ENCODE measurements around the gene SMIM24.

SMIM24 gene

DNA sequence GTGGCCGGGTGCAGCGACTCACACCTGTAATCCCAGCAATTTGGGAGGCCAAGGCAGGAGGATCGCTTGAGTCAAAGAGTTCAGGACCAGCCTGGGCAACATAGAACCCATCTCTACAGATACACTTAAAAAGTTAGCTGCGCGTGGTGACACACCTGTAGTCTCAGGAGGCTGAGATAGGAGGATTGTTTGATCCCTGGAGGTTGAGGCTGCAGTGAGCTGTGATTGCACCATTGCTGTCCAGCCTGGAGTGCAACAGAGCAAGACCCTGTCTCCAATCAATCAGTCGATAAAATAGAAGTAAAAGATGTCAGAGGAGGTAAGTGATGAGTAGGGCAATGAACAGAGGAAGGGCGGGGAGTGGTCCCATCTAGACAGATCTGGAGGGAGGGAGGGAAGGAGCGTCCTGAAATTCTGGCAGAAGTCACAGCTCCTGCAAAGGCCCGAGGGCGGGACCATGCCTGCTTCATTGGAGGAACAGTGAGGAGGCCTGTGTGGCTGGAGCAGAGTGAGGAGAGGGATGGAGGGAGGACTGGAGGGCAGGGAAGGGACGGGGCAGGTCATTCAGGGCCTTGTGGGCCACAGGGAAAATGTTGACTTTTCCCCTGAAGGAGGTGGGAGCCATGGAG lies 9.7 kb downstream of the SMIM24 start:
- DNase-seq, result no peak

DNA sequence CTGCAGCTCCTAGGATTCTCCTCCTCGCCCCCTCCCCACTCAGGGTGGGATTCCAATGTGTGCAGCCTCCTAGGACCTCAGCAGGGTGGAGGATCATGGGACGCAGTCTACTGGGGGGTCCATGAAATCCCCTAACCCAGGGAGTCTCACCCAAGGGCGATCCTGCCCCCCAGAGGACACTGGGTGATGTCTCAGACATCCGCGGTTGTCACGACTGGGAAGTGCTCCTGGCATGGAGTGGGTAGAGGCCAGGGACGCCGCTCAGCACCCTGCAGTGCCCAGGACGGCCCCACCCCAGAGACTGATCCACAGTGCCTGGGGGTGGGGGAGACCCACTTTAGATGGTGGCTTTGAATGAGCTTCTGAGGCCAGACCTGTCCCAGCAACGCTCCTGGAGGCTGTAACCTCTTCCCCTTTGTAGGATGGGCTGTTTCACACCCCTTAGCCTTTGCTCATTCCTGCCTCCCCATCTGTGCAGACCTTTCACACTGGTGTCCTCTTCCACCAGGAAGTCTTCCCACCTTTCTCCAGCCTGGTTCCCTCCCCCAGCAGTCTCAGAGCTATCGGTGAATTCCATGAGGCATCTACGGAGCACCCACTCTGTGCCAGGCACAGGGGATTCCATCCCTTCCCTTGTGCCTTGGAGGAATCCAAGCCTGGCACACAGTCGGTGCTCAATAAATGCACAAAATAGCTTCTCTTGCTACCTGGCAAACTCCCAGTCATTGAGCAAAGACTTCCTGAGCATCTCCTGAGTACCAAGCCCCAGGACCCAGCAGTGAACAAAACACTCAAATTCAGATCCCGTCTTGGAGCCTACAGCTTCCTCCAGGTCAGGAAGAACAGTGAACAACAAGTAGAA lies 10.5 kb downstream of the SMIM24 start:
- DNase-seq, result no peak

DNA sequence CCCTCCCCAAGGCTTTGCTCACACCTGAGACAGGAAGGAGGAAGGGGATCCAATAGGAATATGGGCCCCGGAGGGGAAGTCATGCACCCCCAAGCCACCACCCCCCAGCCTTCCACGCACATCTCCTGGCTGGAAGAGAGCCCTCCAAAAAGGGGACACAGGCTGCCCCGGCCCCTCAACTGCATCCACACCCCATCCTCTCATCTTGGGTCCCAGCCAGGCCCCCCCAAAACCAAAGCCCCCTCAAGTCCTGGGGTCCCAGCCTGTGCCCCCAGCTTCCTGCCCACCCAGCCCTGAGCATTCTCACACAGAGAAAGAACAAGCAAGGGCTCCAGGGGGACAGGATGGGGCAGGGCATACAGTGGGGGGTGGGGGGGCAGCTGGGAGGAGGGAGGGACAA lies 12.1 kb downstream of the SMIM24 start:
- DNase-seq, result no peak

DNA sequence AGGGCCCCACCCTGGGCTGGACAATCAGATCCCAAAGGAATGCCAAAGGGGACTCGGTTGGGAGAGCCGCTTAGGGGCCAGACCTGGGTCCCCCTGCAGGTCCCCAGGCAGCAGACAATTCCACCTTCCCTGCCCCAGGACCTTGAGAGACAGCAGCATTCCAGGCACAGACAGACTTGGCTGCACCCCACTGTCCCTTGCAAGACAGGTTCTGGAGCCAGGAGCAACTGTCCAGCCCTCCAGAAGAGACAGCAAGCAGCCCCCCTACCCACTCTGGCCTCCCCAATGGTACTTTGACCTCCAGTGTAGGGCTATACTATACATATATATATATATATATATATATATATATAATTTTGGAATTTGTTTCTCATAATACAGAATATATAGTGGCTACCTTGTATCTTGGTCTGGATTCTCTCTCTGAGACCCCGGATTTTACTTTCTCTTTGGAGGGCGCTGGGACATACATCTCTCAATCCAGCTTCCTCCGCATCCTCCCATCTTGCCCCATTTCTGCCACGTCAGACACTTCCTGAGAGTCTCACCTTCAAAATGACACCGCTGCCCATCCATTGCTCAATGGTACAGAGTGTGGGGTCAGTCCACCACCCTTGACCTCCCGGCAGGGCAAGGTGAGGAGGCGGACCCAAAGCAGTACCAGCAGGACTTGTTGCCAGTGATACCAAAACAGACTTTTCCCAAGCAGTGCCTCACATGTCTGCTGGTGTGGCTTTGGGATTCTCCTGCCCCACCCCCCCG lies 12.7 kb downstream of the SMIM24 start:
- DNase-seq, result no peak

DNA sequence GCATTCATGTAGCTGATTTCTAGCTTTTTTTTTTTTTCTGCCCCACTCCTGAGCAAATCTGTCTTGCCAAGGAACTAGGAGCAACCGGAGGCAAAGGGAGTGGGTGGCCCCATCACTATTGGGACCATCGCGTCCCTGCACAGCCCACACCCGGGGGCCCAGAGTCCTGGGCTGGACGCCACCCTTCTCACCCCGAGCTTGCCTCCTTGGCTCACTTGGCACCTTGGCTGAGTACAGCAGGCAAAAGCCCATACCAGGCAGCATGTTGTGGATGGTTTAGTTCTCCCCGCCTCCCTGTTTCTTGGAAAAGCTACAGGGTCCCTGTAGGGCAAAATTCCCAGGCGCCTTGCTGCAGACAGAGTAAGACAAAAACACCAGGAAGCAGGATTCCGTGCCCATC lies 13.7 kb downstream of the SMIM24 start:
- DNase-seq, result no peak

DNA sequence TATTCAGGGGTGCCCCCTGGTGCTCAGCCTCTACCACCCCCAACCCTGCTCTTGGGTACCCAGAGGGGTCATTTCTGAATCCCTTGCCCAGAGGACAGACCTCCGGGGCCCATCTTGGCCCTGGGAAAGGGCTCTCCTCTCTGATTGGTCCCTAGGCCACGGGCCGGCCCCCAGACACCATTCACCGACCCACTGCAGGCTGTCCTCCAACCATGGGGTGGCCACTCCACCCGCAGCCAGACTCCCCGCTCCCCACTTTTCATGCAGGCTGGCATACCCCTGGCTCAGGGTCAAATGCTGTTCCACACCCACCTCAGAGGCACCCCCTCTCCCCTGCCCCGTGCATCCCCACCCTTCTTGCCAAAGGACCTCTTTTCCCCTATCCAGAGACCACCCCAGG lies 14.8 kb downstream of the SMIM24 start:
- DNase-seq, result no peak

DNA sequence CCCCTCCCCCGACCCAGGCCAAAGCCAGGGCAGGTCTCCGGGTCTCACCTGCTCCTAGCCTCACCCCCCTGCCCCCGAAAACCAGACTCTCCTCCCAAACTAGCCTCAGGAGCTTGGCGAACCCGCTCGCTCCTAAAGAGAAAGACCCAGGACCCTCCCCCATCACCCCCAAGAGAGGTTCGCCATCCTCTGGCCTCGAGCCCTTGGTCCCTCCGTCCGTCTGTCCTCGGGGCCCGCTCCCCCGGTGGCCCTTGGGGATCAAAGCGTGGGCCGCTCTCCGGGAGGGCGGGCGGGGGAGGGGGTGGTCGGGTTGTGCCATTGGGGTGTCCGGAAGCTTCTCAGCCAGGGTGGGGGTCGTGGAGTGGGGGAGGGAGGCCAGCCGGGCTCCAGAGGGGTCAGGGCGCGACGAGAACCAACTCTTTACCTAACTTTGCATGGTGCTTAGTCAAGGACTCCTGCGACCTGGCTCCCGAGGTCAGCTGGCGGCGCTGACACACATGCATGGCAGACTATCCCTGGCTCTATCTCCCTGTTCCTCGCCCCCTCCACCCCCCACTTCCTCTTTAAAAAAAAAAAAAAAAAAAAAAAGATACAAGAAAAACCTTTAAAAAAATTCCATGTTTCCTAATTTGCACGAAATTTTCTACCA lies 15.6 kb downstream of the SMIM24 start:
- no peak for DNase-seq

DNA sequence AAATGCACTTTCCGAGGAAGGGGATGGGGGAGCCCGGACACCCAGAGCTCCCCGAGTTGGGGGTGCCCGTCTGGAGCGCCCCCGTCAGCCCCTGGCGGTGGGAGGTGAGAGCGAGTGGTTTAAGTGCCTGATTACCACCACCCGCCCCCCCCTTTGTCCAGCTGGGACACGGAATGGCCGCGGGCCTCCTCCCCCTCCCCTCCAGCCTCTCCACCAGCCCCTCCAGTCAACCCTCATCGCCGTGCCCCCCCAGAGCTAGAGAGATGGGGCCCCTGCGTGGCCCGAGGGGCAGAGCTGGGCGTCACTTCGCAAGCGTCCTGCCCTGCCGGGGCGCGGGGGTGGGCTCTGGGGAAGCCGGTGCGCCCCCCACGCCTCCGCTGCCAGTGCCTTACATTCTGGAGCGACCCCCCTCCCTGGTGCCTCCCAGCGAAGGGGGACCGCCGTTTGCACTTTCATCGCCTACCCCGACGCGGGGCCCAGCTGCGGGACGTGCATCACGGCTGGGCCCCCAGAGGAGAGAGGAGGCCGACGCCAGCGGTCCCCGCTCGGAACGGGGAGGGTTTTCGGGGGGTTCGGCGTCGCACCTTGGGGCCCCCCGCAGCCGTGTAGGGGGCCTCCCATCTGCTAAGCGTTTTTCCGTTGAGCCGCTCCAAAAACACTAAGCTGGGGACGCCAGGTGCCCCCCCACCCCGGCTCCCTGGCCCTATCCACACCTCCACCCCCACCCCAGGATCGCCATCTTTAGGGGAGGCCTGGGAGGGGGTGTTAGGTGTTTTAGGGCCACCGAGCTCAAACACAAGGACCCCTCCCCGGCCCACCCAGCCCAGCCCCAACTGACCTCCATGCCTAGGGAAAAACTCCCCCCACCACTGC lies 16.4 kb downstream of the SMIM24 start:
- no peak for DNase-seq

DNA sequence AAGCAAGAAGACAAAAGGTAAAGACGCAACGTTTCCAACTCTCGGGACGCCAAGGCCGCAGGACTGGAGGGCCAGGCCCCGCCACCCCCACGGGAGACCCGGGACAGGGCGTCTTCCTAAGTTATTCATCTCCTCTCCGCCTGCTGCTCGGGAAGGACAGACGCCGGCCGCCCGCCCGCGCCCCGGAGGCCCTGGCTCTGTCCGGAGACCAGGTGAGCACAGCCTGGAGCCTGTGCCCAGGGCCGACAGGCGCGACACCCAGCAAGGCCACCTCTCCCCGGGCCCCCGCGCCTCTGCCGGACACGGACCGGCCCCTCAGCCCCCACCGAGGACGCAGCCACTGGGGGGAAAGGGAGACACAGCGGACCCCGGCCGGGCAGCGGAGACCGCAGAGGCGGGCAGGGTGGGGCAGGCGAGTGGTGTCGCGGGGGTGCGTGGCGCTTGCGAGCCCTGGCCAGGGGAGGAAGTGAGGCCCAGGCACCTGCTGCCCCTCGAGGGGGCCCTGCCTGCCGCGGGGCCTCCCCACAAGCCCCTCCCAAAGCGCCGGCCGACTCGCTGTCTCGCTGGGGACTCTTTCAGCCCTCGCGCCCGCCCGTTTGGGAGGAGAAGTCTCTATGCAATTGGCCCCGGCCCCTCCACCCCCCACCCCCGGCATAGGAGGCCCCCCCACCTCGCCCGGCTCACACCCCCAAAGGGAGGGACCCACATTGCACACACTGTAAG lies 17.2 kb downstream of the SMIM24 start:
- no peak for DNase-seq

DNA sequence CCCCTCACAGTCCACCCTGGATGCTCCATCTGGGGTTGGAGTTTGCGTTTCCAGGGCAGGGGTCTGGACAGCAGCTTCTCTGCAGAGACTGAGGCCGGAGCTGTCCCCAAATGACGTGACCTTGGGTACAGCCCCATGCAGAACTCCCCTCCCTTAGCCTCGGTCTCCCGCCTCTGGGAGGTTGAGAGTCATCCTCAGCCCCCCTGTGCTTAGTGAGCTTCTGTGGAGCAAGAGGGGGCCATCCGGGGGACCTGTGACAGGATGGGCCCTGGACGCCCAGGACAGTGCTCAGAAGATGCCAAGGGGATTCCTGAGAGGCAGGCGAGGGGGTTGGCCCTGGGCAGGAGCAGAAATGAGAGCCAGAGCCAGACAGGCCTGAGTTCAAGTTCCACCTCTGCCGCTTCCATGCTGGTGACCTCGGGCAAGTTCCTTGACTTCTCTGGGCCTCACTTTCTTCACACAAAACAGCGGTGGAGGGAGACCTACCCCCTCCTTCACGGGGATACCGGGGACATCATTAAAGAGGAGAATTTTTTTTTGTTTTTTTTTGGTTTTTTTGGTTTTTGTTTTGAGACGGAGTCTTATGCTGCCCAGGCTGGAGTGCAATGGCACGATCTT lies 20.3 kb downstream of the SMIM24 start:
- no peak for DNase-seq

DNA sequence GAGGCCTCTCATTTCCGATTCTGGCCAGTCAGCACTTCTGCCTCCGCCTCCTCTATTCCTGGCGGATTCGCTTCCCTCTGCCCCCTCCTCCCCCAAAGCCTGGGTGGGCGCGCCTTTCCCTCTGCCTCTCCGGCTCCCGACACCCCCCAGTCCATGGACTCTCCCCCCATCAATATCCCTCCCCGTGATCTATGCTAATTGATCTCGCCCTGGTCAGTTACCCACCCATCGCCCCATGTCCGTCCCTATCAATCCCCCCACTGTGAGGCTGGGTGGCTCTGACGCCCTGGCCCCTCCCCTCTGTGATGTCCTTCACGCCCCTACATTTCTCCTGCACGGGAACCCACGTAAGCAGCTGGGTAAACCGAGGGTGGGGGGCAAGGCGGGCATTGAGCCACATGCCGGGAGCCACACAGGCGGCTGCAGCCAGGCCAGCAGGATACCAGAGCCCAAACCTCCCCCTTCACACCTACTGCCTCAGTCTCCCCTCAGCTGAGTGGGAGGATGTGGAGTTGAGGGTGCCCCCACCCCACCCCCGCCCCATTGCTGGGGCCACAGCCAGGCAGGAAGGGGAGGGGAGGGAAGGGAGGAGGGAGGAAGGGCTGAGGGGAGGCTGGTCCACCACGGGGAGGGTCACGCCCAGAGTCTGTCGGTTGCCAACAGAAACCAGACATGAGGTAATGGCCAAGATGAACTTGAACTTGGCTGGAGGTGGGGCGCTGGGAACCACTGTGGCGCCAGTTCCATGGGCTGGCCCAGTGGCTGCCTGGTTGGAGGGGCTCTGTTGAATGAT lies 21.0 kb downstream of the SMIM24 start:
- no peak for DNase-seq

DNA sequence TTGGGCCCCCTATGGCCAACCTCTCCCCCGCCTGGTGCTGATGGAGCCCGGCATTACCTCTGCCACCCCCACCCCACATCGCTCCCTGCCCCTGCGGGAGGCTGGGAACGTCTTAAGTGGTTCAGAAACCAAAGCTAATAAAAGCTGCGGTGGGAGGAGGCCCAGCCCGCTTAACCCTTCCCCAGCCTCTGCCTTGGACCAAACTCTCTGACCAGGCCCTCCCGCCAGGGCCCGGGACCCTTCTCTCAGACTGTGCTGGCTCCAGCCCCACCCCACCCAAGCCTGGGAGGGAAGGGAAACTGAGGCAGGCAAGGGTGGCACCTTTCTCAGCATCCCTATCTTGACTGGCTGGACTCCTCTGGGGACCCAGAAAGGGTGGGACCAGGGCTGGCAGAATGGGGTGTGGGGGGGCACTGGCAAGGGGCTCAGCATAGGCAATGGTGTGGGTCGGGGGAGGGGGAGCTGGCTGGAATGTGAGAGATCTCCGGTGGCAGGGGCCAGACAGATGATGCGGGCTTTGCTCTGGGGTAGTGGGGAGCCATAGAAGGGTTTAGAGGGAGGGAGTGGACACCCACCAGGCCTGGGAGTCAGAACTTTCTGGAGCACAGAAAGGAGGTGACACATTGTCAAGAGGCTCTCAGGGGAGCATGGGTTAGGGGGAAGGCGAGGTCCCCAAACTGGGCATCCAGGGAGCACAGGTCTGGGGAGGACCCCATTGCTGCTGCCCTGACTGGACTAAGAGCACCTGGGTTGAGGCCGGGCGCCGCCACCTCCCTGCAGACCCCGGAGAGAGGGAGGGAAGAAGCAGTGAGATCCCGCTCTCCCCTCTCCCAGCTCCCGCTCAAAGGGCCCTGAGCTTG lies 21.9 kb downstream of the SMIM24 start:
- DNase-seq, result no peak

DNA sequence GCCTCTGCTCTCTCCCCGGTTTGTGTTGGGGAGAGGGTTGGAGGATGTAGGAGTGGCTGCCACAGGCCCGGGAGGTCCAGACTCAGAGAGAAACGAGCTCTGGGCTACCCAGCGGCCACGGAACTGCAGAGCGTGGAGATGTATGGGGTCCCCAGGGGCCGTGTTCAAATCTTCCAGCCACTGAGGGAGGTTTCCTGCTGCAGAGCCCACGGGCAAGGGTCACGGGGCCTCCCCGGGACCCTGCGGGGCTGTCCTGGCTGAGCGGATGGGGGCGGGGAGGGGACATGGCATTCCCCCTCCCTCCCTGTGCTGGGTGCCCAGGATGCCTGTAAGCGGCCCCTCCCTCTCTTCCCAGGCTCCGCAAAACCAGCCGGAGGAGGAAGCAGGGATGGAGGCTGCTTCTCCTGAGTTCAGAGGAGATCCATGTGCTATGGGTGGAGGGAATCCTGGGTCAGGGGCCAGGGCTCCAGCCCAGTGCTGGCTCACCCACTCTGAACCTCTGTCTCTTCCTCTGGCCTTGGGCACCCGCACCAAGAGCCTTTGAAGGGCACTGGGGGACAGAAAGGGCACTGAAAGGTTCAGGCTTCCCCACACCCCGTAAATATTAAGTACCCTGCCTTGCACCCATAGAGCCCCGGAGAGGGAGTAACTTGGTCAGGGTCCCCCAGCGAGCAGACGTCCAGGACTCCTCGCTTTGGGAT lies 22.6 kb downstream of the SMIM24 start:
- DNase-seq, result no peak

DNA sequence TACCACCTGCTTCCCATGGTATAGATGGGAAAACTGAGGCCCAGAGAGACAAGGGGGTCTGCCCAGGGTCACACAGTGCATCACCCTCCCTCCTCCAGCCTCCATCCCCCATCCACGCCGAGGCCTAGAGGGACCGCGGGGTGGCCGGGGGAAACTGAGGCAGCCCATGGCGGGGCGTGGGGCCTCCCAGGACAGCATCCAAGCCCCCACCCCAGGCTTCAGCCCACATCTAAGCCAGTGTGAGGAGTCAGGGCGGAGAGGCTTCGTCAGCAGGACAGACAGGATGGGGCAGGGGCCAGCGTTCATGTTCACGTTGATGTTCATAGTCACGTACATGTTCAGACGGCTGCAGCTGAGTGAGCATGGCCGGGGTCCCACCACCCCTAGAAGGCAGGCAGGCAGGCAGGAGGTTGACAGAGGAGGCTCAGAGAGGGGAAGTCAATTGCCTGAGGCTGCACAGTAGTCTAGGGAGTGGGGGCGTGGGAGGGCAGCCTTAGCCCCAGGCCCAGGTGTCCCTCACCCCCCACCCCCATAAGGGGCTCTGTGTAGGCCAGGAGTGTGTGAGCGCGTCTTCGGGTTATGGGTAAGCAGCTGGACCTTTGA lies 23.3 kb downstream of the SMIM24 start:
- DNase-seq, result no peak

DNA sequence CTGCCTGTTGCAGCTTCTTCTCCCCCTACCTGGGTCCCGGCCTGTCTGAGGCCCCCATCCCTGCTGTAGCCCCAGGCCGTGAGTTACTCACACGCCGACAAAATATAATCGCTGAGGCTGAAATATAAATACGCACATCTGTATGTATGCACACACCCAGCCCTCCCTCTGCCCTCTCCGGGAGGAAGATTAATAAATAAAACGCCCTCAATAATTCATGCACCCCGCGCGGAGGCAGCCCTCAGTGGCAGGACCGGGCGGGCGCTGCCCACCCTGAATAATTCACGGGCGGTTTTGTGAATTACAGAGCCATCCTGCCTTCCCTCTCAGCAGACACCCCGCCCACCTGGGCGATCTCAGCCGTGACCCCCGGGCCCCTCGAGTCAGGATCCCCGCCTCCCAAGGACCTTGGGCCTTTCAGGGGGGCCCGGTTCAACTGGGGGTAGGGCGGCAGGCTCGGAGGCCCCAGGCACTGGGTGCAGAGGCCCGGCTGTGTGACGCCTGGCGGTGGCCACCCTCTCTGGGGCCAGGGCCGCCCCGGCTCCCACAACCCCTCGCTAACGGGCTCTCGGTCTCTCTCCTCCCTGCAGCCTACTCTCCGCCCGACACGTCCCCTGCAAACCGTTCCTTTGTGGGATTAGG lies 24.2 kb downstream of the SMIM24 start:
- DNase-seq, result no peak

DNA sequence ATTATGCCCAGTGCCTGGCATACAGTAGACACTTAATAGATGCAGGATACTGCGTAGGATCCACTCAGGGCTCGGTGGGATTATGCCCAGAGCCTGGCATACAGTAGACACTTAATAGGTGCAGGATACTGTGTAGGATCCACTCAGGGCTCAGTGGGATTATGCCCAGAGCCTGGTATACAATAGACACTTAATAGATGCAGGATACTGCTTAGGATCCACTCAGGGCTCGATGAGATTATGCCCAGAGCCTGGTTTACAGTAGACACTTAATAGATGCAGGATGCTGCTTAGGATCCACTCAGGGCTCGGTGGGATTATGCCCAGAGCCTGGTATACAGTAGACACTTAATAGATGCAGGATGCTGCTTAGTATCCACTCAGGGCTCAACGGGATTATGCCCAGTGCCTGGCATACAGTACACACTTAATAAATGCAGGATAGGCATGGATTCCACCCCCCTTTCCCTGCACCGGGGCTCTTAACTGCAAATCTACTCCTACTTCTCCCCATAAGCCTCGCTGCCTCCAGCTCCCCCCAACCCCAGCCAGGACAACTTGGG lies 24.9 kb downstream of the SMIM24 start:
- DNase-seq, result no peak

DNA sequence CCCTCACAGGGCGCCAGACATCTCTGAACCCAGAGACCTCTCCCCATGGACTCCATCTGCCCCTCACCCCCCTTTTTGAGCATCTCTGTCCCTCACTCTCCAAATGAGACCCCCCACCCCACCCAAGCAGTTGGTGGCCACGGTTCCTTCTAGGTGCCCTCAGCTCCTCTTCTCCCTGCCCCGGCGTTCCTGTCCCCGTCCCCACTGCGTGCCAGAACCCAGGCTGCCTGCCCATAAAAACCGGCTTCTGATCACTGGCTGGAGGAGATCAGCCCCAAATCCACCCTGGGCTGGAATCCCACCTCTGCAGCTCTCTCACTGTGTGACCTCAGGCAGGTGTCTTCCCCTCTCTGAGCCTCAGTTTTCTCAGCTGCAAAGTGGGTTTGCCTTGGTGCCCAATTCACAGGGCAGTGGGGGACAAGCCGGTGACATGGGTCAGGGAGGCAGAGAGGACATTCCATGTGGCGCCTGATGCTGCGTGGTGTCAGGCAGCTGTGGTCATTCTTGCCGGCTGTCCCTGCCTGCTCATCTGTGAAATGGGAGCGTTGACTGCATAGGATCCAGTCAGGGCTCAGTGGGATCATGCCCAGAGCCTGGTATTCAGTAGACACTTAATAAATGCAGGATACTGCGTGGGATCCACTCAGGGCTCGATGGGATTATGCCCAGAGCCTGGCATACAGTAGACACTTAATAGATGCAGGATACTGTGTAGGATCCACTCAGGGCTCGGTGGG lies 25.5 kb downstream of the SMIM24 start:
- DNase-seq, result no peak
